H1 (cell line): ENCODE results near the gene PSMD9.

Source experiments
- CTCF ChIP-seq, 3 experiments: IDR thresholded peaks; 1 replicate in 2 of 3; 2 replicates in 1 of 3; pipeline versions ENCODE4 v1.5.1 to v1.6.1; 2011; ENCODE audit warnings: low read length in 3 of 3, mild to moderate bottlenecking in 3 of 3, inconsistent platforms in 2 of 3, low read depth in 1 of 3, moderate library complexity in 1 of 3; ENCODE audit not compliant: insufficient read depth in 1 of 3; ENCODE audit errors: control extremely low read depth in 1 of 3
- E2F6 ChIP-seq: IDR thresholded peaks from 2 replicates; pipeline ENCODE4 v1.6.1; 2012; ENCODE audit warnings: inconsistent platforms
- EZH2 ChIP-seq: fragments of 200-600 bp; sonication (generic); IDR thresholded peaks from 2 replicates; pipeline ENCODE4 v1.7.1; 2012; ENCODE audit warnings: low read depth, mild to moderate bottlenecking, moderate library complexity, low read length, inconsistent platforms; ENCODE audit not compliant: severe bottlenecking
- KDM1A ChIP-seq: fragments of 200-600, 300-600 bp; sonication (generic); IDR thresholded peaks from 2 replicates; pipeline ENCODE4 v1.7.1; 2016; ENCODE audit warnings: mild to moderate bottlenecking, low read length, borderline replicate concordance
- POLR2A ChIP-seq, 2 experiments: IDR thresholded peaks; 1 replicate in 1 of 2; 2 replicates in 1 of 2; pipeline ENCODE4 v1.6.1; 2011; ENCODE audit warnings: low read depth in 2 of 2, low read length in 2 of 2, mild to moderate bottlenecking in 2 of 2; ENCODE audit errors: control extremely low read depth in 1 of 2
- RFX5 ChIP-seq: IDR thresholded peaks from 2 replicates; pipeline ENCODE4 v1.6.1; 2011; ENCODE audit warnings: low read depth, low read length, improper control_type of control experiment, borderline replicate concordance
- SUZ12 ChIP-seq: fragments of 200-600 bp; sonication (generic); IDR thresholded peaks from 2 replicates; pipeline ENCODE4 v1.6.1; 2012; ENCODE audit warnings: mild to moderate bottlenecking, inconsistent platforms, low read length, moderate library complexity, mixed read lengths
- USF2 ChIP-seq: IDR thresholded peaks from 2 replicates; pipeline ENCODE4 v1.6.1; 2011; ENCODE audit warnings: low read length, improper control_type of control experiment
- ZNF274 ChIP-seq: IDR thresholded peaks from 2 replicates; pipeline ENCODE4 v1.7.0; 2012; ENCODE audit warnings: low read length, borderline replicate concordance; ENCODE audit errors: extremely low read depth

- TF ChIP-seq POLR2A (IDR thresholded peaks at IDR 0.05; ENCODE audit: control extremely low read depth in 1 of 2, low read depth in 2 of 2, low read length in 2 of 2): no peak
- TF ChIP-seq SUZ12: no peak
- no peak for TF ChIP-seq E2F6
- TF ChIP-seq EZH2: no peak
- TF ChIP-seq ZNF274: no peak
- no peak for TF ChIP-seq CTCF (IDR thresholded peaks at IDR 0.05; ENCODE audit: control extremely low read depth in 1 of 3, insufficient read depth in 1 of 3, low read depth in 1 of 3, low read length in 3 of 3)
- TF ChIP-seq KDM1A: no peak
- TF ChIP-seq USF2: no peak
- TF ChIP-seq RFX5: no peak
These were observed 76.4 kb downstream of the PSMD9 start for GRCh38 chr12:121964813-121965643.
